Calu3 (cell line): ENCODE data around the gene CASS4. TPM values are rescaled to one million over a fixed set of nuclear protein-coding genes. Genes with fewer than 3 reads are reported as not detected.

Source experiments
- BruUV-seq: library from RNA; stranded (reverse); fragments of 400-500 nt; replicated peaks from 2 replicates; lab custom pipeline; 2021; lab: Mats Ljungman, UMichigan
- CTCF ChIA-PET: fragments of 300-600 bp; sonication (Branson Sonifier 250); formaldehyde crosslinking; loops from one replicate; lab custom pipeline; 2022; ENCODE audit warnings: antibody characterized with exemption; lab: Charles Lee
- DNase-seq: peaks from one replicate; pipeline ENCODE4 v3.0.0; 2022
- H3K27ac Mint-ChIP-seq: one replicate; pipeline ENCODE4 v1.8.0; 2022; ENCODE audit warnings: mixed read lengths; ENCODE audit not compliant: unreplicated experiment
- H3K27me3 Mint-ChIP-seq: one replicate; pipeline ENCODE4 v1.8.0; 2022; ENCODE audit warnings: mixed read lengths; ENCODE audit not compliant: unreplicated experiment
- H3K36me3 Mint-ChIP-seq: one replicate; pipeline ENCODE4 v1.8.0; 2022; ENCODE audit warnings: mild to moderate bottlenecking, moderate library complexity, mixed read lengths; ENCODE audit not compliant: insufficient read depth, unreplicated experiment
- H3K4me1 Mint-ChIP-seq: one replicate; pipeline ENCODE4 v1.8.0; 2022; ENCODE audit warnings: mild to moderate bottlenecking, low read depth, mixed read lengths; ENCODE audit not compliant: unreplicated experiment
- H3K4me3 Mint-ChIP-seq: one replicate; pipeline ENCODE4 v1.8.0; 2022; ENCODE audit warnings: mild to moderate bottlenecking, low read depth, moderate library complexity, mixed read lengths; ENCODE audit not compliant: unreplicated experiment
- H3K9me3 Mint-ChIP-seq: one replicate; pipeline ENCODE4 v1.8.0; 2022; ENCODE audit warnings: low read depth, mixed read lengths; ENCODE audit not compliant: unreplicated experiment
- CTCF ChIP-seq: fragments of 200-600 bp; IDR thresholded peaks from one replicate; pipeline ENCODE4 v1.8.0; 2022; ENCODE audit warnings: antibody characterized with exemption; ENCODE audit not compliant: unreplicated experiment
- intact Hi-C: fragments of 100-400 bp; cut with micrococcal nuclease; formaldehyde crosslinking; loops from one replicate; pipeline ENCODE4 v1.10.0; 2022; ENCODE audit not compliant: unreplicated experiment
- total RNA-seq: library from RNA; stranded (reverse); gene quantifications from 2 replicates; pipeline ENCODE4 v1.2.3, GENCODE V29; 2022

CASS4 gene
- total RNA-seq, 1 experiment from 2014 or later = 0.24 TPM

- no TSS peak for BruUV-seq
- no peak for DNase-seq
- intact Hi-C loops = no loop called here
- H3K27ac Mint-ChIP-seq = no peak overlapping the region
- H3K27me3 Mint-ChIP-seq = no peaks in the 10 kb centered on the region
- no peaks in the 10 kb centered on the region for H3K36me3 Mint-ChIP-seq
- no peak for TF ChIP-seq CTCF
- peaks cover 11% of the 10 kb centered on the region for H3K4me1 Mint-ChIP-seq
- H3K9me3 Mint-ChIP-seq = no peaks in the 10 kb centered on the region
- CTCF ChIA-PET = no interaction called here
- H3K4me3 Mint-ChIP-seq = no peak overlapping the region
Measured at GRCh38 chr20:56429941-56430340, 17.9 kb downstream of the CASS4 start.

- Mint-ChIP-seq H3K36me3 (no peaks in the 10 kb centered on the region), H3K4me1 (peaks cover 11% of the 10 kb centered on the region), H3K4me3 (no peak overlapping the region), H3K9me3 (no peaks in the 10 kb centered on the region), H3K27ac (no peak overlapping the region), H3K27me3 (no peaks in the 10 kb centered on the region)
- CTCF ChIA-PET = no interaction called here
- no peak for DNase-seq
- intact Hi-C loops = no loop called here
- no peak for TF ChIP-seq CTCF
- no TSS peak for BruUV-seq
Measured at GRCh38 chr20:56430461-56430860, 18.4 kb downstream of the CASS4 start.

GRCh38 chr20:56430957-56431356 is 18.9 kb downstream of the CASS4 start:
- no peaks in the 10 kb centered on the region for H3K9me3 Mint-ChIP-seq
- no peaks in the 10 kb centered on the region for H3K36me3 Mint-ChIP-seq
- intact Hi-C loops = no loop called here
- CTCF ChIA-PET = no interaction called here
- H3K4me3 Mint-ChIP-seq = no peak overlapping the region
- no TSS peak for BruUV-seq
- TF ChIP-seq CTCF = no peak
- H3K4me1 Mint-ChIP-seq = peaks cover 11% of the 10 kb centered on the region
- H3K27ac Mint-ChIP-seq = no peak overlapping the region
- H3K27me3 Mint-ChIP-seq = no peaks in the 10 kb centered on the region
- no peak for DNase-seq

GRCh38 chr20:56431471-56431870 is 19.4 kb downstream of the CASS4 start:
- Mint-ChIP-seq H3K36me3 (no peaks in the 10 kb centered on the region), H3K4me3 (no peak overlapping the region), H3K9me3 (no peaks in the 10 kb centered on the region), H3K27me3 (no peaks in the 10 kb centered on the region), H3K27ac (no peak overlapping the region), H3K4me1 (peaks cover 11% of the 10 kb centered on the region)
- CTCF ChIA-PET = no interaction called here
- no peak for TF ChIP-seq CTCF
- no TSS peak for BruUV-seq
- intact Hi-C loops = no loop called here
- DNase-seq = no peak
